Stimulated activated CD8-positive, alpha-beta memory T cell treated with anti-CD3 and anti-CD28 coated beads, Interleukin-12 subunit alpha, Interleukin-12 subunit beta, amount 100 ng/mL, for 24 hours (primary cell): ENCODE results near the gene CASP2.
A peak's percentile ranks its signal among the peaks of the same experiment; 100 is the strongest.

Experiments used
- DNase-seq: peaks from one replicate; pipeline ENCODE4 v3.0.0-alpha.2; 2020; ENCODE audit errors: extremely low read depth

The CASP2 gene

DNA sequence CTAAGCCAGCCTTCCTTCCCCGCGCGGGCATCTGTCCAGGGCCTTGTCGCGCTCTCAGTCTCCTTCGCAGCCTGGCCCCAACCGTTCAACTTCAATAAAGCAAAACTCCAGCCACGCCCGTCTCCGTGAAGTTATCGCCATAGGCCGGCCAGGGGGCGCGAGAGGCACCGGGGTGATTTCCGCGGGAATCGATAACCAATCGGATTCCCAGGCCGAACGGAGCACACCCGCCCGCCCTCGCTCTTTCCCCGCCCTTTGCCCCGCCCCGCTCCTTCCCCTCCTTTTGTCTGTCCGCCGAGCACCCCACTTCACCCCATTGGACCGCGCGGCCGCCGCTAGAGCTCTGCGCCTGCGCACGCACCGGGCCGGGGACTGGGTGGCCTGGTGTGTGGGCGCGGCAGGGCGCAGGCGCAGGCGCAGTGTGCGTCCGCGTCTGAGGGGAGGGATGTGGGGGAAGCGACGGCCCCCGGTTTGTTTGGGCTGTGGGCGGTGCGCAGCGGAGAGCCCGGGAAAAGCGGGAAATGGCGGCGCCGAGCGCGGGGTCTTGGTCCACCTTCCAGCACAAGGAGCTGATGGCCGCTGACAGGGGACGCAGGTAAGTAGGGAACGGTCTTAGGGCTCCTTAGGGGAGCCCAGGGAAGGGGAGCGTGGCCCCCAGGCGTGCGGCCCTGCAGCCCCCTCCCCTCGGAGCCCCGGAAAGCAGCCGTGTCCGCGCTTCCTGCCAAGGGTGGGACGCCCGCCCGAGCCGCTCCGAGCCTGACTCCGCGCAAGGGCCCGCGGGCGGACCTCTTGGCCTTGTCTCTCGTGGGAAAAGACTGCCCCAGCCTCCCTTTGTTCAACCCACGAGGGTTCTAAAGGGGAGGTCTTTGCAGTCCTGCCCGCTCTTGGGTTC, at the start of gene CASP2:
Gene CASP2, plus strand, starts transcription at position 417 of the 892 bp plus-strand sequence. Its CDS starts 105 bp downstream, at position 522.
- peak; percentile 98 for DNase-seq

GRCh38 chr7:143239813-143240212, 48.3 kb upstream of the CASP2 start:
- no peak for DNase-seq

- no peak for DNase-seq
These were observed 47.6 kb upstream of the CASP2 start for GRCh38 chr7:143240291-143241168.

- no peak for DNase-seq
These were observed 45.8 kb upstream of the CASP2 start for GRCh38 chr7:143242306-143242705.

DNA sequence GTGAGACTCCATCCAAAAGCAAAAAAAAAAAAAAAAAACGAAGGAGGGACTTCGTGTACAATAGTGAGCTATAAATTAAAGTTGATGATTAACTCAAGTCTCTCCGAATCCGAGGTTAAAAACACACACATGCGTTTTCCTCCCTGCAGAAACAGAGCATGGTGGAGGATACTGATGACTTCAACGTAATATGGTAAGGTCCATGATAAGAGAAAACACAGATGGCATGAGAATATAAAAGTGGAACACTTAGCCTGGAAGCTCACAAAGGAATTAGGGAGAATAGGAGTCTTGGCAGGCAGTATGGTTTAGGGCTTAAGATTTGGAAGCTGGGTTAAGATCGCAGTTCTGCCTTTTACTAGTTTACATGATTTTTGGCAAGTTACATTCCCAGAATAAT, 45.0 kb upstream of the CASP2 start:
- DNase-seq: no peak

DNA sequence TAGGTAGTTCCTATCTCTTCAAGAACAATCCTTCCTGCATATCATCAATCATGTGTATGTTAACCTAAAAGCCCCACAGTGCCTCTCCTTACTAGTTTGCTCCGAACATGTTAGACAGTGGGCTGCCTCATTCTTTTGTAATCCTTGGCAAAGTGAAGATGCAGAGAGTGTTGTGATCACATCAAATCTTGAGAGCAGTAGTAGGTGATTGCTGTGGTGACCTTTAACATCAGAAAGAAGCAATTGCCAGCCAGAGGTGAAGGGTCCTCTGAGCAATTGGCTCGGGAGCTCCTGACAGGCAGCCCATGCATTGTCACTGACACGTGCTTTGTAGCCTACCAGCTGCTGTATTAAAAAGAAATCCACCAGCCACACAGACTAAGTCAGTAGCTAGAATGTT, 44.5 kb upstream of the CASP2 start:
- no peak for DNase-seq

GRCh38 chr7:143244321-143244720, 43.8 kb upstream of the CASP2 start:
- no peak for DNase-seq

- DNase-seq: no peak
These were observed 43.0 kb upstream of the CASP2 start for GRCh38 chr7:143245123-143245522.

DNA sequence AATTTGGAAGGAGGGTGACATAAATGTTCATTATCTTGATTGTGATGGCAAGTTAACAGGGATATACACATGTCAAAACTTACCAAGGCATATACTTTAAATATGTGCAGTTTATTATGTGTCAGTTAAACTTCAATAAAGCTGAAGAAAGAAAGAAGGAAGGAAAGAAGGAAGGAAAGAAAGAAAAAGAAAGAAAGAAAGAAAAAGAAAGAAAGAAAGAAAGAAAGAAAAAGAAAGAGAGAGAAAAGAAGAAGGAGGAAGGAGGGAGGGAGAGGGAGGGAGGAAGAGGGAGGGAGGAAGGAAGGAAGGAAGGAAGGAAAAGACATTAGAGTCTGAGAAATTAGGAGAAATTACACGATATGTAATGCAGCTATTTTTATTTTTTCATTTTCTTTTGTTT, 40.8 kb upstream of the CASP2 start:
- no peak for DNase-seq

DNA sequence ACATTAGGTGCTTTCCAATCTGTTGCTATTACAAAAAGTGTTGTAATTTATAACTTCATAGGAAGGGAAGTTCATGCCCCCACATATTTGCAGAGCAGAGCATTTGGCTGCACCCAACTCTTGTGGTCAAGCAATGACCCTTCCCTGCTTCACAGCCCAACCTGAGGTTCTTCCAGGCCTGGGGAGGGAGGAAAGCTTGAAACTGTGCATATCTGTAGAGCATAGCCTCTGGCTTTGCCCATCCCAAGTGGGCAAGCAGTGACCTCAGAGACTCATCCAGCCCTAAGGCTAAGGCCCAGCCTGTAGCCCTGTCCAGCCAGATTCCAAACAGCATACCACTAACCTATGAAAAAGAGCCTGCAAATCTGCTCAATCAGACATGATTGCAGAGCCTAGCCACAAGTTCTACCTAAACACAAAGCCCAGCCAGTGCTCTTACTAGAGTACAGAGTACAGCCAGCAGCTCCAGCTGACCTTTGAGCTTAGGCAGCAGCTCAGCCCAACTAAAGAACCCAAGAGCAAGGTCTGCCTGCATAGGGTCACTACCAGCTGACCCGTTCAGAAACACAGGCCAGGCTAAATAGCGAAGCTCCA, 39.3 kb upstream of the CASP2 start:
- DNase-seq: no peak

DNA sequence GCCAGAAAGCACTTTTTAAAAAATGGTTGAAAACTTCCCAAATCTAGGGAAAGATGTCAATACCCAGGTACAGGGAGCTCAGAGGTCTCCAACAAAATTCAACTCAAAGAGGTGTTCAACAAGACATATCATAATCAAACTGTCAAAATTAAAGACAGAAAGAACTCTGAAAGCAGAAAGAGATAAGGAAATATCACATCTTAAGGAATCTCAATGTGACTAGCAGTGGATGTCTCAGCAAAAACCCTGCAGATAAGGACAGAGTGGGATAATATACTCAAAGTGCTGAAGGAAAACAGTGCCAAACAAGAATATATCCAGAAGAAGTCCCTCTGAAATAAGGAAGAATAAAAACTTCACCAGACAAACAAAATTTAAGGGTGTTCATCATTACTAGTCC, 38.0 kb upstream of the CASP2 start:
- DNase-seq: no peak

- no peak for DNase-seq
These were observed 37.3 kb upstream of the CASP2 start for GRCh38 chr7:143250822-143251221.

DNA sequence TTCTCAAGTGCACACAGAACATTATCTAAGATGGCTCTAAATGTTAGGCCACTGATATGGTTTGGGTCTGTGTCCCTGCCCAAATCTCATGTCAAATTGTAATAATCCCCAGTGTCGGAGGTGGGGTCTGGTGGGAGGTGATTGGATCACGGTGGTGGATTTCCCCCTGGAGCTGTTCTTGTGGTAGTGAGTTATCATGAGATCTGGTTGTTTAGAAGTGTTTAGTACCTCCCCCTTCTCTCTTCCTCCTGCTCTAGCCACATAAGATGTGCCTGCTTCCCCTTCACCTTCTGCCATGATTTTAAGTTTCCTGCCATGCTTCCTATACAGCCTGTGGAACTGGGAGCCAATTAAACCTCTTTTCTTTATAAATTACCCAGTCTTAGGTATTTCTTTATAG, 36.1 kb upstream of the CASP2 start:
- no peak for DNase-seq

GRCh38 chr7:143255564-143255963, 32.6 kb upstream of the CASP2 start:
- no peak for DNase-seq

- no peak for DNase-seq
These were observed 31.8 kb upstream of the CASP2 start for GRCh38 chr7:143256325-143256724.

GRCh38 chr7:143256932-143257331, 31.2 kb upstream of the CASP2 start:
- DNase-seq: no peak

- DNase-seq: no peak
These were observed 30.6 kb upstream of the CASP2 start for GRCh38 chr7:143257501-143257900.

DNA sequence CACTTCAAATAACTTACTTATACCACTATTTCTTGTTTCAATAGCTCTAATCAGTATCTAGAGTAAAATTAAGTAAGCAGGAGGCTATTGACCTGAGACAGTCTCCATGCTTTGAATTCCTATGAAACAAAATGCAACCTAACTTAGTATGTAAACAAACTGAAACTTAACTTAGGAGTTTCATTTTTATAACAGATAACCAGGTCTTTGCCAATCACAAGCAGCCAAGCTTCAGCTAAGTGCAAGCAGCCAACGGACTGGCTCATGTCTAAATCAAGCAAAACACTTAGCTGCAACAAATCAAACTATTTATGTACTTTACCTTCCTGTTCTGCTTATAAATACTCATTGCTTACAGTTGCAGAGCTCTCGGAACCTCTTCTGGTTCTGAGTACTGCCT, 29.3 kb upstream of the CASP2 start:
- no peak for DNase-seq

- DNase-seq: no peak
These were observed 28.4 kb upstream of the CASP2 start for GRCh38 chr7:143259765-143260164.

GRCh38 chr7:143261901-143262300, 26.2 kb upstream of the CASP2 start:
- no peak for DNase-seq

DNA sequence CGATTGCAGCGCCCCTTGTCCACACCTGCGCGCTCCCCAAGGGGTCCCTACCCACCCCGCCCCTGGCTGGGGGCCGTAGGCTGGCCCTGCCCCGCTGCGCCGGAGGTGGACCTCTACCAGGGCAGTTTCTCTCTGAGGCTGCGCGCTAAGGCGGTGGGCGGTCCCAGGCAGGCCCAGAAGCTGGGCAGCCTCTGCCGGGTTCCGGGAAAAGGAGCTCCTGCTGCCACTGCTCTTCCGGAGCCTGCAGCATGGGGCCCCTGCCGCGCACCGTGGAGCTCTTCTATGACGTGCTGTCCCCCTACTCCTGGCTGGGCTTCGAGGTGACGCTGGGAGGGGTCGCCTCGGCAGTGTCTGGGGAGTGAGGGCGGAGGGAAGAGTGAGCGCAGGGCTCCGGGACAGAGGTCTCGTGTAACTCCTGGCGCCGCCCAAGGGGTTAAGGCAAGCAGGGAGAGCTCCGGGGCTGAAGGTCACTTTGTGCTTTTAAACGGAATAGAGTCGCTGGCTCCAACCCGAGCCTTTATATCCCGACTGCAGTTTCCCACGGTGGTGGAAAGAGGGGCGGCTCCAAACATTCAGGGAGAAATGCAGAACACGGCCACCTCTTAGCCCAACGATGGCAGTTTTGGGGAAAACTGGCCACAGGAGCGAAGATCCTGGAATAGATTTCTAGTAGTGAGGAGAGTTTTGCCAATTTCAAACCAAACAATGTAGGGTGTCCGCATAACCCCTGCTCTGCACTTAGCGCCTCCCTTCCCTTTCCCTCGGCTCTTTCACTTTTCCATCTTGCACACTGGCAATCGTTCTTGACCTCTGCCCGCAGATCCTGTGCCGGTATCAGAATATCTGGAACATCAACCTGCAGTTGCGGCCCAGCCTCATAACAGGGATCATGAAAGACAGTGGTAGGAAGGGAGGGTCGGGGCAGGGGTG, 24.6 kb upstream of the CASP2 start, which contains the start of gene GSTK1:
Gene GSTK1, plus strand, starts transcription at position 176 of the 930 bp plus-strand sequence. Its CDS starts 73 bp downstream, at position 249.
- peak; percentile 69 for DNase-seq
